LNCAP (cell line): Measurements from ENCODE around the gene RASAL2.

Experiments used
- TF ChIP-seq, protein P1 (sequence below): fragments of 450-650 bp; IDR thresholded peaks from 2 replicates; pipeline ENCODE4 v1.5.1; 2017; ENCODE audit warnings: mild to moderate bottlenecking

RASAL2 gene

DNA sequence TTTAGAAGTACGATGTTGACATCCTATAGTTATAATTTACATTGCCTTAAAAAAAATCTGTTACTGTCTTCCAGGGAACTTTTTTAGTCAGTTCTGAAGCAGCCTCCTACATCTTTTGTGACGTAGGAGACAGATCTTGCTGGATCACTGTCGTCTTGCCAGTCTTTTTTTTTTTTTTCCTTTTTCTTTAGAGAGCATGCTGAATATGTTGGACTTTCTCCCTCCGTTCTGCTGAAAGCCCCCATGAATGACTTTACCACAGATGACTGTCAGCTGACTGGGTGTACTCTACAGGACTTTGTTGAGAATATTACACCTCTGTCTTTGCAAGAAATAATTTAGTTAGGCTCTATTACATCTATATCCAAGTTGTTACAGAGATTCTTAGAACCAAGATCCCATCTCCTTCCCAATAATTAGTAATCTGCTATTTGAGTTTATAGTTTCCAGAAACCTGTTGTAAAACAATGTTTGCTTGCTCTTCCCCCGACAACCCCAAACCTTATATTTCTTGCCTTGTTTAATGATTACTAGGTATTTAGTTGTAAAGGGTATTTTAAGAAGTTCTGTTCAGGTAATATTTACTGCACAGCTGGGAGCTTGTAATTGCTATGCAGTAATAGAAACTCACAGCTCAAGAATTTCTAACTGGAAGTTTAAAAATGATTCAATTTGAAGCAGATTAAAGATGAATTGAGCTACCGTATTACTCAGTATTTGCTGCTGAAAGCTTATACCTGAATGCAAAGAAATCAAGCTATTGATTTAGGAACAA is 61.8 kb downstream of the RASAL2 start:
- TF ChIP-seq, protein P1, sequence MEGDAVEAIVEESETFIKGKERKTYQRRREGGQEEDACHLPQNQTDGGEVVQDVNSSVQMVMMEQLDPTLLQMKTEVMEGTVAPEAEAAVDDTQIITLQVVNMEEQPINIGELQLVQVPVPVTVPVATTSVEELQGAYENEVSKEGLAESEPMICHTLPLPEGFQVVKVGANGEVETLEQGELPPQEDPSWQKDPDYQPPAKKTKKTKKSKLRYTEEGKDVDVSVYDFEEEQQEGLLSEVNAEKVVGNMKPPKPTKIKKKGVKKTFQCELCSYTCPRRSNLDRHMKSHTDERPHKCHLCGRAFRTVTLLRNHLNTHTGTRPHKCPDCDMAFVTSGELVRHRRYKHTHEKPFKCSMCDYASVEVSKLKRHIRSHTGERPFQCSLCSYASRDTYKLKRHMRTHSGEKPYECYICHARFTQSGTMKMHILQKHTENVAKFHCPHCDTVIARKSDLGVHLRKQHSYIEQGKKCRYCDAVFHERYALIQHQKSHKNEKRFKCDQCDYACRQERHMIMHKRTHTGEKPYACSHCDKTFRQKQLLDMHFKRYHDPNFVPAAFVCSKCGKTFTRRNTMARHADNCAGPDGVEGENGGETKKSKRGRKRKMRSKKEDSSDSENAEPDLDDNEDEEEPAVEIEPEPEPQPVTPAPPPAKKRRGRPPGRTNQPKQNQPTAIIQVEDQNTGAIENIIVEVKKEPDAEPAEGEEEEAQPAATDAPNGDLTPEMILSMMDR: no peak

DNA sequence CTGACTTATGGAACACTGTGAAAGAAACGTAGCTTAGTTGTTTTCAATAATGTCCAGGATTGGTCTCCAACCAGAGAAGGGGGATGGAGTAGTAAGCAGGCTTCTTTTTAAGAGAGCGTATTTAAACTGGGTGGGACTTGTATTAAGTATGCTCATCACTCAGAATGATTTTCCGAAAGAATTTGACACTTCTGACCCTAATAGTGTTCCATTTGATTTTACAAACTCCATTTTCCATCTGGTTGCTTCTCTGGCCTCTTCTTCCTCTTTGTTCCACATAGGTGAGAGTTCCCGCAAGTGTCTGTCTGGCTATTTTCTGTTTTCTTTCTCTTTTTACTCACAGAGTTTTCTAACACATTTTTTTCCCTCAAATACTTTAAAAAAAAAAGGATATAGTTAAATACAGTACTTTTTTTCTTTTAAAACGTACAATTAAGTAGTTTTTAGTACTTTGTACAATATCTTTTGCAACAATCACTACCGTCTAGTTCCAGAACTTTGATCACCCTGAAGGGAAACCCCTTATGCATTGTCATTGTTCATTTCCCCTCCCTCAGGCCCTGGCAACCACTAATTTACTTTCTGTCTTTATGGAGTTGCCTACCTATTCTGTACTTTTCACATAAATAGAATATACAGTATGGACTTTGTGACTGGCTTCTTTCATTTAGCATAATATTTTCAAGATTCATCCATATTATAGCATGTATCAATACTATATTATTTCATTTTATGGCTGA is 67.0 kb downstream of the RASAL2 start:
- TF ChIP-seq, protein P1: no peak

DNA sequence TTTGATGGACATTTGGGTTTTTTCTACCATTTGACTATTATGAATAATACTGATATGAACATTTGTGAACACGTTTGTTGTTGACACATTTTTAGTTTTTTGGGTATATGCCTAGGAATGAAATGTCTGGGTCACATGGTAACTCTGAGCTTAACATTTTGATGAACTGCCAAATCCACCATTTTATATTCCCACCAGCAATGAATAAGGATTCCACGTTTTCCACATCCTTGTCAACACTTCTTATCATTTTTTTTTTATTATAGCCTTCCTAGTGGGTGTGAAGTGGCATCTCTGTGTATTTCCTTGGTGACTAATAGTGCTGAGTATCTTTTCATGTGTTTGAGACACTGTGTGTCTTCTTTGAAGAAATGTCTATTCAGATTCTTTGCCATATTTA is 67.6 kb downstream of the RASAL2 start:
- TF ChIP-seq, protein P1: no peak

DNA sequence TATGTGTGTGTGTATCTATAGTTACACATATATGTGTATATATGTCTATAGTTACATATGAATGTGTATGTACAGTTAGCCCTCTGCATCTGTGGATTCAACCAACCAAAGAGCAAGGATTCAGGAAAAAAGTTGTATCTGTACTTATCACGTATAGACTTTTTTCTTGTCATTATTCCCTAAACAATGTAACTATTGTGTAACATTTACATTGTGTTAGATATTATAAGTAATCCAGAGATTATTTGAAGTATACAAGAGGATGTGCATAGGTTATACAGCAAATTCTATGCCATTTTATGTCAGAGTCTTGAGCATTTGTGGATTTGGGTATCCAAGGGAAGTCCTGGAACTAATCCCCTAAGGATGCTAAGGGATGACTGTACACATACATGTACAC is 71.3 kb downstream of the RASAL2 start:
- TF ChIP-seq, protein P1: no peak

DNA sequence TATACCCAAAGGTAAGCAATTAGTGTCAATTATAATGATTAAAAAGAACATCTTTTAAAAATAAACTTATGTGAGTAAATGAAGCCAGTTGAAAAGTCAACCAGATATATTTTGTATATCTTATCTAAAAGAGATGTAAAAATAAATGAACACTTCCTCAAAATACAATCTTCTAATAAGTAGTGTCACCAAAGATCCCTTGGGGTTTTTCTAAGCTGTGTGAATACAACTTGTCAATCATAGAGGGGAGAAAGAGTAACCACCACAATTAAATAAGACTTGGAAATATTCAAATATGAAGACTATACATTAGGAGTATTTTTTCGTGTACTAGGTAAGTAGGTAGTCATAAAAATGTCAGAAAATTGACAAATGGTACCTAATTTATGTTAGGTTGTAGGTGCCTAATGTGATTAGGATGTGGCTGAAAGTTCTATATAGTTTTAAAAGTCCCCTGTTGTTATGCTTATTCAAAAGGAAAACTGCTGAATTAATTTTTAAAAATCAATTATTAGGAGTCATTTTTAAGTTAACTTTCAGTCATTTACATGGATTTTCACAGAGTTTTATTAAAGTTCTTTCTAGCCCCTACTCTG is 72.6 kb downstream of the RASAL2 start:
- TF ChIP-seq, protein P1: no peak

DNA sequence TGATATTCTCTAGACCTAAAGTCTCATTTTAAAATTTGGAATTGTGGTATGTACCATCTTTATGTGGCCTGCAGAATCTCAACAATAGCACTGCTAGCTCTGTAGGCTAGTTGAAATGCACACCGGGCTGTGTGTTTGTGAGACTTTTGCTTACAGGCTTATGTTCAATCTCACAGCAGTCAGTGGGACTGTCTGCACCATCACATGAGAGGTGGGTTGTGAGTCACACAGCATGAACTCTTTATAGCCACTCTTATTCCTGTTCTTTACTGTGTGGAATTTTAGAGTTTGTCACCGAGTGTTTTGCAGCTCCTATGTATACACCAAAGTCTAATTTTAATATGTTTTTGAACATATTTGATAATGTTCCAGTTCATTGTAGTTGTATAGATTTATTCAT is 74.6 kb downstream of the RASAL2 start:
- TF ChIP-seq, protein P1: no peak

DNA sequence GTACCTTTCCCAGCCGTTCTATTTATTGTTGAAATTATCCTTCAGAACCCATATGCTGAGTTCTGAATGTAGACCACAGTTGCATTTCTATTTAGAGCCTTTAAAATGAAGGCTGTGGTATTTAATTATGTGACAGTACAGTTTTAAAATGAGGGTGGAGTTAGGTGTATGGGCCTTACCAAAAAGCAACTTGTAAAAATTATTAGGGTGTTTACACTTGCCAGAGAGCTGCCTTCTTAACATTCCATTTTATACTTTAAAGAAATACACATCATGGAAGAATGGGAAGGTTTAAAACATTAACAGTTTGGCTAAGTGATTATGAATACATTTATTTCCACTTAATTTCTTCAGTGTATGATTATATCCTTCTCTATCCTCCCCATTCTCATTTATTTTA is 75.7 kb downstream of the RASAL2 start:
- TF ChIP-seq, protein P1: no peak
